ENCODE results near the gene CDK4. TPM values are rescaled to one million over a fixed set of nuclear protein-coding genes. Genes with fewer than 3 reads are reported as not detected.
A peak's percentile ranks its signal among the peaks of the same experiment; 100 is the strongest.

The CDK4 gene
- total and polyA plus RNA-seq, 2 of the 13 experiments (the other 11 are each of a cell fraction or from before 2014, with no cell fraction given) = 191 to 209 TPM

DNA sequence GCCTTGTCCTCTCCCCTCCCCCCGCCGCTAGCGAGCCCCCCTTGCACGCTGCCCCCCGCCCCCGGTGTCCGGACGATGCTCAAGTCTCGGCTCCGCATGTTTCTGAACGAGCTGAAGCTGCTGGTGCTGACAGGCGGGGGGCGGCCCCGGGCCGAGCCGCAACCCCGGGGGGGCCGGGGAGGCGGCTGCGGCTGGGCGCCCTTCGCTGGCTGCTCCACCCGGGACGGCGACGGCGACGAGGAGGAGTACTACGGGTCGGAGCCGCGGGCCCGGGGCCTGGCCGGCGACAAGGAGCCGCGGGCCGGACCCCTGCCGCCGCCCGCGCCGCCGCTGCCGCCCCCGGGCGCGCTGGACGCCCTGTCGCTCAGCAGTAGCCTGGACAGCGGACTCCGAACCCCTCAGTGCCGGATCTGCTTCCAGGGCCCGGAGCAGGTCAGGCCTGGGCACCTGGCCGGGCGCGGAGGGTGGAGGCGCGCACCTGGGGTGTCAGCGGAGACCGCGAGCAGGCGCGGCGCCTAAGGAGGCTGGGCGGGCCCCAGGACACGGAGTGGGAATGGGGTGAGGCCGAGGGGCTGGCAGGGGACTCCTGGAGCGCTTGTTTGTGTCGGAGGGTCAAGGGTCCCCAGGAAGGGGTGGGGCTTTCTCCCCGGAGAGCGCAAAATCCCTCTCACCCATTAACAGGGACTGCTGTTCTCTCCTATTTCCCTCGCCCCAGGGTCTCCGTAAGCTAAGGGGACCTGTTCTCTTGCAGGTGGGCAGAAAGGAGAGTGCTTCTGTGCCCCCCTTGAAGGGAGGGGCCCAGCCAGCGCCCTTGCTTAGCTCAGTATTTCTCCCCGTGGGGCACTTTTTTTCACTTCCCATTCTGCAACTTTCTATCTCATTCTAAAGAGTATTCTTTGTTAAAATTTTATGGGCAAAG is 3.6 kb upstream of the CDK4 start (continued):
- TF ChIP-seq, protein P1, sequence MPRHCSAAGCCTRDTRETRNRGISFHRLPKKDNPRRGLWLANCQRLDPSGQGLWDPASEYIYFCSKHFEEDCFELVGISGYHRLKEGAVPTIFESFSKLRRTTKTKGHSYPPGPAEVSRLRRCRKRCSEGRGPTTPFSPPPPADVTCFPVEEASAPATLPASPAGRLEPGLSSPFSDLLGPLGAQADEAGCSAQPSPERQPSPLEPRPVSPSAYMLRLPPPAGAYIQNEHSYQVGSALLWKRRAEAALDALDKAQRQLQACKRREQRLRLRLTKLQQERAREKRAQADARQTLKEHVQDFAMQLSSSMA (CRISPR knock-in tag; IDR thresholded peaks at IDR 0.05) = no peak
- TF ChIP-seq CBX1 (IDR thresholded peaks at IDR 0.05; ENCODE audit: low read depth) (no peak), ZNF574 (CRISPR knock-in tag; IDR thresholded peaks at IDR 0.05) (peak; percentile 63; the same call in 1 of the 2 replicates), POLR2G (IDR thresholded peaks at IDR 0.05; ENCODE audit: low read depth, low read length) (peak; percentile 74), SMARCE1 (IDR thresholded peaks at IDR 0.05; ENCODE audit: borderline replicate concordance) (no peak), ATF1 (CRISPR knock-in tag; IDR thresholded peaks at IDR 0.05) (no peak), ARID2 (CRISPR knock-in tag; IDR thresholded peaks at IDR 0.05; ENCODE audit: borderline replicate concordance) (no peak), TAF1 (CRISPR knock-in tag; IDR thresholded peaks at IDR 0.05) (peak; percentile 69; the same call in 1 of the 2 replicates), SOX5 (CRISPR knock-in tag; IDR thresholded peaks at IDR 0.05; ENCODE audit: borderline replicate concordance) (no peak; the same call in 1 of the 2 replicates), LCORL (IDR thresholded peaks at IDR 0.05) (no peak), LCORL (CRISPR knock-in tag; IDR thresholded peaks at IDR 0.05) (peak; percentile 45; the same call in 1 of the 2 replicates), KLF15 (CRISPR knock-in tag; IDR thresholded peaks at IDR 0.05; ENCODE audit: borderline replicate concordance) (no peak), RFX3 (CRISPR knock-in tag; IDR thresholded peaks at IDR 0.05) (no peak), KLF11 (CRISPR knock-in tag; IDR thresholded peaks at IDR 0.05) (no peak), BCL6 (CRISPR knock-in tag; IDR thresholded peaks at IDR 0.05) (0 out of 2 replicates have a peak, but pooled peaks have one; percentile 33), ZNF326 (CRISPR knock-in tag; IDR thresholded peaks at IDR 0.05; ENCODE audit: borderline replicate concordance) (no peak), NR2F6 (IDR thresholded peaks at IDR 0.05) (peak; percentile 74), NR2F6 (CRISPR knock-in tag; IDR thresholded peaks at IDR 0.05) (peak; percentile 83), ZNF644 (CRISPR knock-in tag; IDR thresholded peaks at IDR 0.05; ENCODE audit: low read depth) (no peak)
- TF ChIP-seq, protein P2, sequence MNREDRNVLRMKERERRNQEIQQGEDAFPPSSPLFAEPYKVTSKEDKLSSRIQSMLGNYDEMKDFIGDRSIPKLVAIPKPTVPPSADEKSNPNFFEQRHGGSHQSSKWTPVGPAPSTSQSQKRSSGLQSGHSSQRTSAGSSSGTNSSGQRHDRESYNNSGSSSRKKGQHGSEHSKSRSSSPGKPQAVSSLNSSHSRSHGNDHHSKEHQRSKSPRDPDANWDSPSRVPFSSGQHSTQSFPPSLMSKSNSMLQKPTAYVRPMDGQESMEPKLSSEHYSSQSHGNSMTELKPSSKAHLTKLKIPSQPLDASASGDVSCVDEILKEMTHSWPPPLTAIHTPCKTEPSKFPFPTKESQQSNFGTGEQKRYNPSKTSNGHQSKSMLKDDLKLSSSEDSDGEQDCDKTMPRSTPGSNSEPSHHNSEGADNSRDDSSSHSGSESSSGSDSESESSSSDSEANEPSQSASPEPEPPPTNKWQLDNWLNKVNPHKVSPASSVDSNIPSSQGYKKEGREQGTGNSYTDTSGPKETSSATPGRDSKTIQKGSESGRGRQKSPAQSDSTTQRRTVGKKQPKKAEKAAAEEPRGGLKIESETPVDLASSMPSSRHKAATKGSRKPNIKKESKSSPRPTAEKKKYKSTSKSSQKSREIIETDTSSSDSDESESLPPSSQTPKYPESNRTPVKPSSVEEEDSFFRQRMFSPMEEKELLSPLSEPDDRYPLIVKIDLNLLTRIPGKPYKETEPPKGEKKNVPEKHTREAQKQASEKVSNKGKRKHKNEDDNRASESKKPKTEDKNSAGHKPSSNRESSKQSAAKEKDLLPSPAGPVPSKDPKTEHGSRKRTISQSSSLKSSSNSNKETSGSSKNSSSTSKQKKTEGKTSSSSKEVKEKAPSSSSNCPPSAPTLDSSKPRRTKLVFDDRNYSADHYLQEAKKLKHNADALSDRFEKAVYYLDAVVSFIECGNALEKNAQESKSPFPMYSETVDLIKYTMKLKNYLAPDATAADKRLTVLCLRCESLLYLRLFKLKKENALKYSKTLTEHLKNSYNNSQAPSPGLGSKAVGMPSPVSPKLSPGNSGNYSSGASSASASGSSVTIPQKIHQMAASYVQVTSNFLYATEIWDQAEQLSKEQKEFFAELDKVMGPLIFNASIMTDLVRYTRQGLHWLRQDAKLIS (CRISPR knock-in tag; IDR thresholded peaks at IDR 0.05) = 0 out of 2 replicates have a peak, but pooled peaks have one; percentile 32
- TF ChIP-seq, protein P3, sequence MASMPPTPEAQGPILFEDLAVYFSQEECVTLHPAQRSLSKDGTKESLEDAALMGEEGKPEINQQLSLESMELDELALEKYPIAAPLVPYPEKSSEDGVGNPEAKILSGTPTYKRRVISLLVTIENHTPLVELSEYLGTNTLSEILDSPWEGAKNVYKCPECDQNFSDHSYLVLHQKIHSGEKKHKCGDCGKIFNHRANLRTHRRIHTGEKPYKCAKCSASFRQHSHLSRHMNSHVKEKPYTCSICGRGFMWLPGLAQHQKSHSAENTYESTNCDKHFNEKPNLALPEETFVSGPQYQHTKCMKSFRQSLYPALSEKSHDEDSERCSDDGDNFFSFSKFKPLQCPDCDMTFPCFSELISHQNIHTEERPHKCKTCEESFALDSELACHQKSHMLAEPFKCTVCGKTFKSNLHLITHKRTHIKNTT (CRISPR knock-in tag; IDR thresholded peaks at IDR 0.05) = no peak
- TF ChIP-seq, protein P4, sequence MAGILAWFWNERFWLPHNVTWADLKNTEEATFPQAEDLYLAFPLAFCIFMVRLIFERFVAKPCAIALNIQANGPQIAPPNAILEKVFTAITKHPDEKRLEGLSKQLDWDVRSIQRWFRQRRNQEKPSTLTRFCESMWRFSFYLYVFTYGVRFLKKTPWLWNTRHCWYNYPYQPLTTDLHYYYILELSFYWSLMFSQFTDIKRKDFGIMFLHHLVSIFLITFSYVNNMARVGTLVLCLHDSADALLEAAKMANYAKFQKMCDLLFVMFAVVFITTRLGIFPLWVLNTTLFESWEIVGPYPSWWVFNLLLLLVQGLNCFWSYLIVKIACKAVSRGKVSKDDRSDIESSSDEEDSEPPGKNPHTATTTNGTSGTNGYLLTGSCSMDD (CRISPR knock-in tag; IDR thresholded peaks at IDR 0.05) = no peak
